H1 (cell line): ENCODE data around the gene PBXIP1. TPM values are rescaled to one million over a fixed set of nuclear protein-coding genes. Genes with fewer than 3 reads are reported as not detected.
"Not testable (repeated sequence)": the region's sequence is repeated elsewhere in the genome, so short reads cannot be mapped to it uniquely, and the experiment has no call there.

Source experiments
- CTCF ChIA-PET: fragments of 300-600 bp; sonication (Branson Sonifier 250); formaldehyde crosslinking; loops from one replicate; lab custom pipeline; 2021; ENCODE audit not compliant: partially characterized antibody; lab: Charles Lee
- POLR2A ChIA-PET: fragments of 300-600 bp; sonication (Branson Sonifier 250); formaldehyde crosslinking; loops from one replicate; lab custom pipeline; 2021; ENCODE audit warnings: inconsistent platforms; ENCODE audit not compliant: partially characterized antibody; lab: Charles Lee
- DNase-seq, 2 experiments: peaks; one replicate each; pipeline versions ENCODE4 v3.0.0 to v3.0.0-alpha.2; 2010 to 2022; ENCODE audit warnings: low spot score in 2 of 2, low read depth in 1 of 2, mixed read lengths in 1 of 2
- FAIRE-seq: peaks from 2 replicates; lab custom pipeline; 2011; peaks lifted over from hg19 to GRCh38; lab: Jason Lieb, UNC
- H2AFZ ChIP-seq: 2 replicates; pipeline ENCODE4 v1.8.1; 2012; ENCODE audit warnings: low read length, inconsistent platforms
- H2AK5ac ChIP-seq: 2 replicates; pipeline ENCODE4 v1.6.1; 2013; ENCODE audit warnings: low read depth, low read length
- H2BK120ac ChIP-seq: replicated peaks from 2 replicates; pipeline ENCODE3; 2013; ENCODE audit warnings: low read depth, low read length, inconsistent platforms
- H2BK12ac ChIP-seq: 2 replicates; pipeline ENCODE4 v1.6.1; 2013; ENCODE audit warnings: low read depth, low read length
- H2BK15ac ChIP-seq: 2 replicates; pipeline ENCODE4 v1.6.1; 2013; ENCODE audit warnings: low read length
- H2BK20ac ChIP-seq: 2 replicates; pipeline ENCODE4 v1.6.1; 2013; ENCODE audit warnings: low read length
- H2BK5ac ChIP-seq: 2 replicates; pipeline ENCODE4 v1.6.1; 2013; ENCODE audit warnings: low read depth, low read length
- H3K14ac ChIP-seq: 2 replicates; pipeline ENCODE4 v1.6.1; 2013; ENCODE audit warnings: inconsistent platforms; ENCODE audit not compliant: insufficient read length
- H3K18ac ChIP-seq: 2 replicates; pipeline ENCODE4 v1.6.1; 2013; ENCODE audit warnings: low read length; ENCODE audit errors: extremely low read depth
- H3K23ac ChIP-seq: 2 replicates; pipeline ENCODE4 v1.6.1; 2013; ENCODE audit warnings: inconsistent platforms; ENCODE audit not compliant: insufficient read length
- H3K23me2 ChIP-seq: 2 replicates; pipeline ENCODE4 v1.6.1; 2013; ENCODE audit warnings: low read depth, low read length
- H3K27ac ChIP-seq: 2 replicates; pipeline ENCODE4 v1.6.1; 2011; ENCODE audit warnings: low read depth, low read length, inconsistent platforms
- H3K27me3 ChIP-seq, 4 experiments: replicated peaks in 1 of 4; 1 replicate in 1 of 4; 2 replicates in 3 of 4; pipeline versions ENCODE4 v1.6.1 to v1.8.1; 2011 to 2013; ENCODE audit warnings: low read length in 3 of 4, mild to moderate bottlenecking in 3 of 4, inconsistent platforms in 2 of 4, mixed read lengths in 2 of 4, moderate library complexity in 1 of 4; ENCODE audit not compliant: control insufficient read depth in 3 of 4, insufficient read depth in 3 of 4; ENCODE audit errors: extremely low read depth in 1 of 4
- H3K36me3 ChIP-seq, 4 experiments: 2 replicates each; pipeline versions ENCODE4 v1.6.1 to v1.8.1; 2011 to 2013; ENCODE audit warnings: mild to moderate bottlenecking in 4 of 4, low read length in 3 of 4, moderate library complexity in 2 of 4, control low read depth in 1 of 4, inconsistent platforms in 1 of 4; ENCODE audit not compliant: insufficient read depth in 4 of 4, control insufficient read depth in 2 of 4
- H3K4ac ChIP-seq: replicated peaks from 2 replicates; pipeline ENCODE3; 2013; ENCODE audit warnings: low read length, low read depth, mixed read lengths, inconsistent platforms; ENCODE audit not compliant: insufficient read length
- H3K4me1 ChIP-seq, 4 experiments: replicated peaks in 1 of 4; 1 replicate in 1 of 4; 2 replicates in 3 of 4; pipeline versions ENCODE4 v1.6.1 to v1.8.1; 2011 to 2013; ENCODE audit warnings: low read length in 3 of 4, inconsistent platforms in 2 of 4, mixed read lengths in 1 of 4; ENCODE audit not compliant: insufficient read depth in 4 of 4, control insufficient read depth in 3 of 4
- H3K4me2 ChIP-seq, 2 experiments: 2 replicates each; pipeline versions ENCODE4 v1.6.1 to v1.8.1; 2011 to 2013; ENCODE audit warnings: low read depth in 2 of 2, low read length in 2 of 2, control low read depth in 1 of 2, inconsistent platforms in 1 of 2, mild to moderate bottlenecking in 1 of 2; ENCODE audit not compliant: insufficient read depth in 1 of 2
- H3K4me3 ChIP-seq, 4 experiments: fragments of 200-600, 300-600 bp in 1 of 4; sonication (generic), shearing (Covaris generic), sonication (Bioruptor Twin) in 1 of 4; 2 replicates each; pipeline versions ENCODE4 v1.5.1 to v1.8.1; 2011 to 2016; ENCODE audit warnings: low read length in 4 of 4, low read depth in 3 of 4, control low read depth in 2 of 4, inconsistent platforms in 2 of 4, mild to moderate bottlenecking in 2 of 4, mixed read lengths in 1 of 4, moderate library complexity in 1 of 4; ENCODE audit not compliant: insufficient read depth in 2 of 4; ENCODE audit errors: extremely low read depth in 1 of 4
- H3K56ac ChIP-seq: replicated peaks from 2 replicates; pipeline ENCODE3; 2013; ENCODE audit warnings: low read depth, mild to moderate bottlenecking, mixed read lengths, low read length, inconsistent platforms; ENCODE audit not compliant: insufficient read length
- H3K79me1 ChIP-seq: 2 replicates; pipeline ENCODE4 v1.6.1; 2013; ENCODE audit warnings: low read depth, low read length, control low read depth
- H3K79me2 ChIP-seq, 2 experiments: 2 replicates each; pipeline versions ENCODE4 v1.6.1 to v1.8.1; 2012 to 2013; ENCODE audit warnings: low read length in 2 of 2, mild to moderate bottlenecking in 2 of 2, inconsistent platforms in 1 of 2; ENCODE audit not compliant: insufficient read depth in 2 of 2, control insufficient read depth in 1 of 2
- H3K9ac ChIP-seq, 4 experiments: replicated peaks in 1 of 4; 1 replicate in 1 of 4; 2 replicates in 3 of 4; pipeline versions ENCODE4 v1.6.1 to v1.8.1; 2011 to 2013; ENCODE audit warnings: low read depth in 3 of 4, low read length in 3 of 4, control low read depth in 2 of 4, mild to moderate bottlenecking in 2 of 4, moderate library complexity in 2 of 4, inconsistent platforms in 1 of 4; ENCODE audit errors: extremely low read depth in 1 of 4
- H3K9me3 ChIP-seq, 2 experiments: 2 replicates each; pipeline versions ENCODE4 v1.6.1 to v1.8.1; 2012 to 2013; ENCODE audit warnings: mild to moderate bottlenecking in 2 of 2, moderate library complexity in 2 of 2, control low read depth in 1 of 2, inconsistent platforms in 1 of 2, low read depth in 1 of 2, low read length in 1 of 2, mixed read lengths in 1 of 2; ENCODE audit not compliant: insufficient read depth in 2 of 2
- H4K20me1 ChIP-seq, 2 experiments: replicated peaks in 1 of 2; 2 replicates each; pipeline versions ENCODE3 to v1.8.1; 2011 to 2013; ENCODE audit warnings: inconsistent platforms in 2 of 2, low read length in 2 of 2, mild to moderate bottlenecking in 1 of 2; ENCODE audit not compliant: insufficient read depth in 2 of 2, control insufficient read depth in 1 of 2
- H4K5ac ChIP-seq: 2 replicates; pipeline ENCODE4 v1.6.1; 2013; ENCODE audit warnings: low read length, low read depth, mixed read lengths, inconsistent platforms; ENCODE audit not compliant: insufficient read length
- H4K8ac ChIP-seq: 2 replicates; pipeline ENCODE4 v1.8.0; 2013; ENCODE audit warnings: mild to moderate bottlenecking, moderate library complexity, low read length, inconsistent platforms; ENCODE audit not compliant: insufficient read depth; ENCODE audit errors: extremely low read depth
- H4K91ac ChIP-seq: replicated peaks from 2 replicates; pipeline ENCODE3; 2013; ENCODE audit warnings: low read length, mixed read lengths, inconsistent platforms; ENCODE audit not compliant: insufficient read length
- WGBS, 2 experiments: shearing (Covaris generic) in 1 of 2; methylation state at CpG; one replicate each; pipeline versions ENCODE4 v1.1.6 to v1.1.7; 2013 to 2015; ENCODE audit warnings: low lambda C conversion rate in 2 of 2, mixed read lengths in 2 of 2, inconsistent platforms in 1 of 2, low coverage in 1 of 2, missing lambda C conversion rate in 1 of 2; ENCODE audit not compliant: insufficient replicate concordance in 2 of 2, insufficient coverage in 1 of 2, insufficient read length in 1 of 2; ENCODE audit errors: extremely low coverage in 1 of 2, missing lambda C conversion rate in 1 of 2; 5-methylcytosine and 5-hydroxymethylcytosine counted together
- polyA plus RNA-seq, 7 experiments: library from polyadenylated mRNA; depleted of rRNA in 3 of 7; stranded (reverse) in 5 of 7; unstranded in 2 of 7; fragments of >200 nt in 5 of 7; fragments of 200-250 nt in 2 of 7; gene quantifications; 1 replicate in 5 of 7; 2 replicates in 1 of 7; 4 replicates in 1 of 7; pipeline versions ENCODE4 v1.2.1 to v1.2.3, GENCODE V29; 2011 to 2013; ENCODE audit warnings: missing spikeins in 2 of 7, mixed read lengths in 2 of 7
- total RNA-seq: library from RNA; stranded (reverse); fragmentation: NEBNext Ultra II Directional; extraction: Animal tissue kit (Norgen Biotek cat#: 25700); gene quantifications from 2 replicates; pipeline ENCODE4 v1.2.1, GENCODE V29; 2021

PBXIP1 gene
- total and polyA plus RNA-seq, 2 of the 8 experiments (the other 6 are each of a cell fraction or from before 2014, with no cell fraction given) = 12.0 to 19.8 TPM

DNA sequence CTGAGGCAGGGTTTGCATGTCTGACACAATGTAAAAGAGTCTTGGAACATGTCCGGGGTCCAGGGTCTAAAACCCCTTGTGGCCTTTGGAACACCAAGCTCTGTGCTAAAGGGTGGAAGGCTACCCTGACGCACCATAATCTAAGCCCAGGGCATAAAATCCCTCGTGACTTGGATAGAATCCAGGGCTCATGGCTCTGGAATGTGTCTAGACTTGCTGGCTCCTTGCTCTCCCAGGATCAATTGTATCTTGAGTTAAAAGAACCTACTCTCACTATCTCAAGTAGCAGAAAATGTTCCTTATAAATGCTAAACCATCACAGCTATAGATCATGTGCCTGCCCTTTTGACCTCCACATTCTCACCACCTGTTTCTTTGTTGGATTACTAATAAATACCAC, 47.8 kb downstream of the PBXIP1 start:
- not testable (repeated sequence) for H3K36me3 ChIP-seq, H3K27ac ChIP-seq, H3K23me2 ChIP-seq, H2BK12ac ChIP-seq, H3K56ac ChIP-seq, H4K8ac ChIP-seq, H3K4me1 ChIP-seq, H3K23ac ChIP-seq, H2AK5ac ChIP-seq, H2BK15ac ChIP-seq, H3K14ac ChIP-seq, FAIRE-seq, H4K5ac ChIP-seq, DNase-seq, H3K4ac ChIP-seq, H4K20me1 ChIP-seq, H3K18ac ChIP-seq, H3K4me2 ChIP-seq, H3K79me2 ChIP-seq, H2AFZ ChIP-seq, H3K4me3 ChIP-seq, H3K79me1 ChIP-seq, H3K27me3 ChIP-seq, H4K91ac ChIP-seq, H3K9ac ChIP-seq, H2BK20ac ChIP-seq, H2BK120ac ChIP-seq, H2BK5ac ChIP-seq
- 87% methylated on average over 3 of the region's 3 CpGs; no CpG with 5 or more reads in 1 of the 2 experiments for WGBS, 2 experiments
- POLR2A ChIA-PET = interaction anchor here (1.2 kb wide), 1 partner anchor 53 kb away, joined by 3 read pairs; the partner anchor contains the start of gene PYGO2
- peaks cover 9 to 14% of the 10 kb centered on the region in 2 experiments; a peak in 3 of 4 replicates for H3K9me3 ChIP-seq
- CTCF ChIA-PET = interaction anchor here (1.1 to 1.6 kb wide), 4 partner anchors 12 to 148 kb away, joined by 3 to 4 read pairs (median 3); partner anchors contain the start of gene PMVK
